NCI-H2196 (cell line): ENCODE measurements around the gene OR6C4.
"Not testable (repeated sequence)": the region's sequence is repeated elsewhere in the genome, so short reads cannot be mapped to it uniquely, and the experiment has no call there.

Experiments used
- DNase-seq: peaks from one replicate; lab custom pipeline; 2025; ENCODE audit not compliant: unreplicated experiment; lab: John Stamatoyannopoulos, UW

The OR6C4 gene

GRCh38 chr12:55549302-55549701, at the start of gene OR6C4:
TSS of gene OR6C4 (plus strand) at chr12:55549602. CDS start at chr12:55551227, 1,625 bp downstream.
- no peak for DNase-seq

GRCh38 chr12:55499810-55500252, 49.6 kb upstream of the OR6C4 start:
- DNase-seq = no peak

GRCh38 chr12:55501601-55502000, 47.8 kb upstream of the OR6C4 start:
- DNase-seq = no peak

- no peak for DNase-seq
Measured at GRCh38 chr12:55515696-55516095, 33.7 kb upstream of the OR6C4 start.

- no peak for DNase-seq
Measured at GRCh38 chr12:55516391-55516790, 33.0 kb upstream of the OR6C4 start.

GRCh38 chr12:55548235-55548634, 1.2 kb upstream of the OR6C4 start:
- DNase-seq = not testable (repeated sequence)

GRCh38 chr12:55548756-55549155, 646 bp upstream of the OR6C4 start:
- no peak for DNase-seq

GRCh38 chr12:55554296-55554695, 4.9 kb downstream of the OR6C4 start:
- no peak for DNase-seq

- DNase-seq = not testable (repeated sequence)
Measured at GRCh38 chr12:55570060-55570459, 20.7 kb downstream of the OR6C4 start.

GRCh38 chr12:55570689-55571088, 21.3 kb downstream of the OR6C4 start:
- not testable (repeated sequence) for DNase-seq

- no peak for DNase-seq
Measured at GRCh38 chr12:55572168-55572567, 22.8 kb downstream of the OR6C4 start, which contains the start of gene OR2AP1. TSS of gene OR2AP1 (plus strand) at chr12:55572468. CDS start at chr12:55574415, 1,947 bp downstream.

- DNase-seq = no peak
Measured at GRCh38 chr12:55582066-55582465, 32.7 kb downstream of the OR6C4 start.

GRCh38 chr12:55585817-55586216, 36.4 kb downstream of the OR6C4 start:
- no peak for DNase-seq

GRCh38 chr12:55590152-55590551, 40.8 kb downstream of the OR6C4 start:
- DNase-seq = not testable (repeated sequence)
